ENCODE measurements around the gene KCNG4. TPM values are rescaled to one million over a fixed set of nuclear protein-coding genes. Genes with fewer than 3 reads are reported as not detected.

The KCNG4 gene
- total and polyA plus RNA-seq, 10 of the 15 experiments (the other 5 are each of a cell fraction or from before 2014, with no cell fraction given) = not detected

GRCh38 chr16:84282533-84282932 is 42.7 kb upstream of the KCNG4 start:
- FAIRE-seq = no peak
- H4K20me1 ChIP-seq (ENCODE audit: control insufficient read depth, insufficient read depth) = no peaks in the 10 kb centered on the region
- CTCF ChIA-PET = interaction anchor here (1.3 kb wide), 1 partner anchor 202 kb away, joined by 3 read pairs; no protein-coding TSS in a partner anchor
- no peak overlapping the region for H3K27ac ChIP-seq (ENCODE audit: control insufficient read depth, insufficient read depth)
- H3K4me2 ChIP-seq (ENCODE audit: control insufficient read depth, insufficient read depth) = no peak overlapping the region
- no peaks in the 10 kb centered on the region for H3K36me3 ChIP-seq (ENCODE audit: control insufficient read depth in 2 of 2, insufficient read depth in 2 of 2, low read length in 1 of 2)
- SMC1A ChIA-PET (ENCODE audit: uncharacterized antibody, unreplicated experiment) = no interaction called here
- RAD21 ChIA-PET (ENCODE audit: unreplicated experiment) = no interaction called here
- H3K79me2 ChIP-seq (ENCODE audit: control insufficient read depth, insufficient read depth, low read length) = no peaks in the 10 kb centered on the region
- H3K4me1 ChIP-seq (ENCODE audit: control insufficient read depth, insufficient read depth, low read length) = no peaks in the 10 kb centered on the region
- WGBS (ENCODE audit: insufficient coverage, insufficient replicate concordance, low lambda C conversion rate, missing lambda C conversion rate) = 21% methylated on average over 5 of the region's 6 CpGs
- ATAC-seq = no peak
- POLR2A ChIA-PET = no interaction called here
- DNase-seq (ENCODE audit: low read depth, low spot score) = no peak
- no peak overlapping the region for H3K4me3 ChIP-seq
- no peak overlapping the region for H3K9ac ChIP-seq (ENCODE audit: control insufficient read depth, insufficient read depth, low read length)
- BruUV-seq (replicated peaks) = no TSS peak
- no peak overlapping the region for H2AFZ ChIP-seq (ENCODE audit: control insufficient read depth, low read depth, low read length)
- intact Hi-C loops (cut with micrococcal nuclease; ENCODE audit: unreplicated experiment) = no loop called here
- H3K9me3 ChIP-seq (replicated peaks; ENCODE audit: control insufficient read depth, insufficient read depth, low read length) = no peaks in the 10 kb centered on the region
- H3K27me3 ChIP-seq (replicated peaks in 1 of 2; ENCODE audit: control insufficient read depth in 2 of 2, insufficient read depth in 2 of 2, low read length in 1 of 2) = peaks cover 0 to 4% of the 10 kb centered on the region in 2 experiments; a peak in 2 of 4 replicates
- TF ChIP-seq ELK1 (IDR thresholded peaks at IDR 0.05; ENCODE audit: low read depth, low read length) (no peak), BCLAF1 (IDR thresholded peaks at IDR 0.05) (no peak), MAX (IDR thresholded peaks at IDR 0.05; ENCODE audit: low read depth, low read length) (no peak), ATF3 (IDR thresholded peaks at IDR 0.05; ENCODE audit: borderline replicate concordance, extremely low read depth, low read depth, low read length) (no peak), EGR1 (IDR thresholded peaks at IDR 0.05; ENCODE audit: borderline replicate concordance in 1 of 2, low read depth in 2 of 2, low read length in 2 of 2) (no peak), BACH1 (IDR thresholded peaks at IDR 0.05; ENCODE audit: borderline replicate concordance) (no peak), CREB1 (IDR thresholded peaks at IDR 0.05; ENCODE audit: low read depth) (no peak), SUPT20H (IDR thresholded peaks at IDR 0.05; ENCODE audit: borderline replicate concordance, control insufficient read depth, low read depth, low read length) (no peak), NR2C1 (IDR thresholded peaks at IDR 0.05) (no peak), SREBF1 (IDR thresholded peaks at IDR 0.05; ENCODE audit: low read length) (no peak), FOXM1 (IDR thresholded peaks at IDR 0.05; ENCODE audit: low read depth, low read length) (no peak), ZNF217 (IDR thresholded peaks at IDR 0.05) (no peak), GABPA (IDR thresholded peaks at IDR 0.05; ENCODE audit: low read depth) (no peak), YY1 (IDR thresholded peaks at IDR 0.05; ENCODE audit: low read depth, low read length) (no peak), E4F1 (IDR thresholded peaks at IDR 0.05; ENCODE audit: borderline replicate concordance, partially characterized antibody) (no peak), CBX3 (IDR thresholded peaks at IDR 0.05; ENCODE audit: borderline replicate concordance, low read depth) (no peak), BCL11A (IDR thresholded peaks at IDR 0.05; ENCODE audit: low read depth, low read length) (no peak), NFIC (IDR thresholded peaks at IDR 0.05; ENCODE audit: low read depth, low read length) (no peak)
- in situ Hi-C loops (cut with MboI) = no loop called here

Data from GM12878 (cell line).